Epithelial cell of esophagus (primary cell): ENCODE results near the gene ERFE.
"Not testable (repeated sequence)": the region's sequence is repeated elsewhere in the genome, so short reads cannot be mapped to it uniquely, and the experiment has no call there.

Experiments
- DNase-seq: peaks from one replicate; pipeline ENCODE4 v3.0.0; 2010; ENCODE audit warnings: low read depth
- H3K4me3 ChIP-seq: 2 replicates; pipeline ENCODE4 v1.5.1; 2011; ENCODE audit warnings: mild to moderate bottlenecking, low read length, control low read depth
- CTCF ChIP-seq: IDR thresholded peaks from 2 replicates; pipeline ENCODE4 v1.5.1; 2011; ENCODE audit warnings: low read depth, mild to moderate bottlenecking, low read length, control low read depth, inconsistent platforms; ENCODE audit not compliant: insufficient read depth; ENCODE audit errors: missing control alignments

ERFE gene

GRCh38 chr2:238169048-238169707, 10.4 kb downstream of the ERFE start:
- peak; percentile 78 for DNase-seq
- TF ChIP-seq CTCF = no peak
- H3K4me3 ChIP-seq = no peak overlapping the region

GRCh38 chr2:238169708-238170251, 11.0 kb downstream of the ERFE start:
- no peak for TF ChIP-seq CTCF
- H3K4me3 ChIP-seq = no peak overlapping the region
- DNase-seq = peak; percentile 98

- H3K4me3 ChIP-seq = no peak overlapping the region
- no peak for DNase-seq
- no peak for TF ChIP-seq CTCF
These were observed 11.8 kb downstream of the ERFE start for GRCh38 chr2:238170386-238171071.

- not testable (repeated sequence) for DNase-seq, H3K4me3 ChIP-seq
These were observed 12.3 kb downstream of the ERFE start for GRCh38 chr2:238171072-238171431.

GRCh38 chr2:238171575-238172187, 12.9 kb downstream of the ERFE start:
- no peak for TF ChIP-seq CTCF
- H3K4me3 ChIP-seq = no peak overlapping the region
- no peak for DNase-seq

- no peak overlapping the region for H3K4me3 ChIP-seq
- no peak for DNase-seq
- TF ChIP-seq CTCF = no peak
These were observed 13.7 kb downstream of the ERFE start for GRCh38 chr2:238172439-238172838.

GRCh38 chr2:238173692-238174091, 14.9 kb downstream of the ERFE start:
- no peak overlapping the region for H3K4me3 ChIP-seq
- peak; percentile 11 for TF ChIP-seq CTCF
- no peak for DNase-seq
